CD8-positive, alpha-beta memory T cell (primary cell): Measurements from ENCODE around the gene ICAM2. TPM values are rescaled to one million over a fixed set of nuclear protein-coding genes. Genes with fewer than 3 reads are reported as not detected.

Experiments used
- CTCF ChIA-PET: fragments of 350-600 bp; sonication (Branson Sonifier 250); formaldehyde crosslinking; loops from one replicate; lab custom pipeline; 2021; ENCODE audit warnings: antibody characterized with exemption; lab: Charles Lee
- POLR2A ChIA-PET: fragments of 350-600 bp; sonication (Branson Sonifier 250); formaldehyde crosslinking; loops from one replicate; lab custom pipeline; 2021; ENCODE audit warnings: antibody characterized with exemption; lab: Charles Lee
- DNase-seq, 5 donors: peaks; one replicate each; pipeline versions ENCODE4 v3.0.0 to v3.0.0-alpha.2; 2020 to 2022; ENCODE audit warnings: mixed read lengths in 1 of 5
- H3K27ac ChIP-seq: one replicate; pipeline ENCODE4 v1.7.0; 2013; ENCODE audit warnings: low read depth, mild to moderate bottlenecking, low read length, moderate library complexity
- H3K27me3 ChIP-seq: 2 replicates; pipeline ENCODE4 v1.7.0; 2013; ENCODE audit warnings: low read length, mild to moderate bottlenecking; ENCODE audit not compliant: insufficient read depth, poor library complexity, severe bottlenecking
- H3K36me3 ChIP-seq: 2 replicates; pipeline ENCODE4 v1.7.0; 2013; ENCODE audit warnings: mild to moderate bottlenecking, low read length, moderate library complexity; ENCODE audit not compliant: insufficient read depth
- H3K4me1 ChIP-seq: 2 replicates; pipeline ENCODE4 v1.7.0; 2013; ENCODE audit warnings: mild to moderate bottlenecking, low read length, moderate library complexity; ENCODE audit not compliant: insufficient read depth
- H3K4me3 ChIP-seq: 2 replicates; pipeline ENCODE4 v1.7.0; 2013; ENCODE audit warnings: mild to moderate bottlenecking, low read length
- H3K9me3 ChIP-seq: 2 replicates; pipeline ENCODE4 v1.7.0; 2013; ENCODE audit warnings: mild to moderate bottlenecking, low read length
- H3K27ac Mint-ChIP-seq, 8 donors: one replicate each; pipeline ENCODE4 v1.8.0; 2020 to 2021; ENCODE audit warnings: mixed read lengths in 8 of 8, mild to moderate bottlenecking in 6 of 8, inconsistent platforms in 3 of 8, moderate library complexity in 3 of 8
- H3K27me3 Mint-ChIP-seq, 2 donors: one replicate each; pipeline ENCODE4 v1.8.0; 2020 to 2021; ENCODE audit warnings: mixed read lengths in 2 of 2, mild to moderate bottlenecking in 1 of 2, moderate library complexity in 1 of 2
- H3K36me3 Mint-ChIP-seq, 3 donors: one replicate each; pipeline ENCODE4 v1.8.0; 2020 to 2021; ENCODE audit warnings: mixed read lengths in 3 of 3, inconsistent platforms in 1 of 3, mild to moderate bottlenecking in 1 of 3
- H3K4me1 Mint-ChIP-seq, 3 donors: one replicate each; pipeline ENCODE4 v1.8.0; 2020 to 2021; ENCODE audit warnings: mixed read lengths in 3 of 3, inconsistent platforms in 1 of 3, mild to moderate bottlenecking in 1 of 3
- H3K4me3 Mint-ChIP-seq, 7 donors: one replicate each; pipeline ENCODE4 v1.8.0; 2020 to 2021; ENCODE audit warnings: mixed read lengths in 7 of 7, mild to moderate bottlenecking in 6 of 7, moderate library complexity in 4 of 7, inconsistent platforms in 2 of 7
- H3K9me3 Mint-ChIP-seq, 5 donors: one replicate each; pipeline ENCODE4 v1.8.0; 2020 to 2022; ENCODE audit warnings: mixed read lengths in 5 of 5, mild to moderate bottlenecking in 3 of 5, moderate library complexity in 2 of 5, inconsistent platforms in 1 of 5
- polyA plus RNA-seq: library from polyadenylated mRNA; unstranded; fragments of 300-500 nt; fragmentation: Illumina TruSeq; gene quantifications from one replicate; pipeline ENCODE4 v1.2.3, GENCODE V29; 2021
- total RNA-seq, 2 experiments: library from RNA; stranded (reverse); gene quantifications; one replicate each; pipeline ENCODE4 v1.2.3, GENCODE V29; 2021

The ICAM2 gene
- total and polyA plus RNA-seq, 3 experiments from 2014 or later = 77.4 to 301 (median 80.7) TPM

GRCh38 chr17:63999680-64000531 is 20.5 kb downstream of the ICAM2 start:
- peaks cover 0 to 36% (median 5%) of the 10 kb centered on the region in 3 donors for H3K36me3 Mint-ChIP-seq
- POLR2A ChIA-PET = interaction anchor here (3.1 to 7.1 kb wide), 2 partner anchors 20 to 26 kb away, joined by 8 to 67 read pairs; partner anchors contain the start of gene ICAM2
- peaks cover 16% of the 10 kb centered on the region for H3K36me3 ChIP-seq
- peaks cover 25% of the 10 kb centered on the region for H3K4me1 ChIP-seq
- no peaks in the 10 kb centered on the region for H3K27me3 Mint-ChIP-seq
- no peak for DNase-seq
- H3K4me3 Mint-ChIP-seq = peak overlapping the region; percentile 52 to 90 (median 87)
- peaks cover 34 to 45% (median 39%) of the 10 kb centered on the region in 3 donors for H3K4me1 Mint-ChIP-seq
- no peak overlapping the region for H3K27ac ChIP-seq
- H3K27ac Mint-ChIP-seq = peak overlapping the region in 7 of 8 donors; percentile 8 to 96 (median 86)
- no peaks in the 10 kb centered on the region for H3K27me3 ChIP-seq
- H3K4me3 ChIP-seq = no peak overlapping the region
- CTCF ChIA-PET = interaction anchor here (0.9 to 12.2 kb wide), 5 partner anchors 17 to 134 kb away, joined by 3 to 246 read pairs (median 4); partner anchors contain the start of genes ERN1 and ICAM2
- H3K9me3 Mint-ChIP-seq = no peaks in the 10 kb centered on the region
- H3K9me3 ChIP-seq = no peaks in the 10 kb centered on the region

GRCh38 chr17:63998721-63999679 is 21.4 kb downstream of the ICAM2 start:
- POLR2A ChIA-PET = interaction anchor here (0.8 to 7.1 kb wide), 4 partner anchors 18 to 146 kb away, joined by 3 to 67 read pairs (median 6); partner anchors contain the start of gene ICAM2
- Histone ChIP-seq H3K9me3 (no peaks in the 10 kb centered on the region), H3K36me3 (peaks cover 8% of the 10 kb centered on the region), H3K4me3 (peak overlapping the region; percentile 52), H3K27me3 (no peaks in the 10 kb centered on the region), H3K4me1 (peaks cover 27% of the 10 kb centered on the region), H3K27ac (no peak overlapping the region)
- H3K9me3 Mint-ChIP-seq = no peaks in the 10 kb centered on the region
- peaks cover 38 to 50% (median 48%) of the 10 kb centered on the region in 3 donors for H3K4me1 Mint-ChIP-seq
- peak overlapping the region; percentile 8 to 96 (median 82) for H3K27ac Mint-ChIP-seq
- CTCF ChIA-PET = interaction anchor here (0.9 to 12.2 kb wide), 6 partner anchors 18 to 135 kb away, joined by 3 to 246 read pairs (median 4); partner anchors contain the start of genes ERN1 and ICAM2
- H3K4me3 Mint-ChIP-seq = peak overlapping the region; percentile 52 to 93 (median 87)
- peaks cover 0 to 27% (median 5%) of the 10 kb centered on the region in 3 donors for H3K36me3 Mint-ChIP-seq
- no peaks in the 10 kb centered on the region for H3K27me3 Mint-ChIP-seq
- peak in 2 of 5 donors; percentile 23 to 57 for DNase-seq

GRCh38 chr17:63998050-63998720 is 22.2 kb downstream of the ICAM2 start, which contains the start of gene PRR29:
TSS of gene PRR29 (plus strand) at chr17:63998351. CDS start at chr17:63998365, 14 bp downstream.
- Histone ChIP-seq H3K9me3 (no peaks in the 10 kb centered on the region), H3K27me3 (no peaks in the 10 kb centered on the region), H3K27ac (no peak within 1 kb of the TSS), H3K4me1 (peaks cover 35% of the 10 kb centered on the region), H3K4me3 (peak within 1 kb of the TSS; percentile 52), H3K36me3 (peaks cover 1% of the 10 kb centered on the region)
- Mint-ChIP-seq H3K9me3 (no peaks in the 10 kb centered on the region), H3K4me1 (peaks cover 44 to 58% (median 56%) of the 10 kb centered on the region in 3 donors), H3K36me3 (peaks cover 0 to 18% (median 0%) of the 10 kb centered on the region in 3 donors), H3K4me3 (peak within 1 kb of the TSS; percentile 87 to 96 (median 90)), H3K27ac (peak within 1 kb of the TSS; percentile 50 to 96 (median 90)), H3K27me3 (no peaks in the 10 kb centered on the region)
- POLR2A ChIA-PET = interaction anchor here (0.8 to 7.1 kb wide), 4 partner anchors 19 to 147 kb away, joined by 3 to 67 read pairs (median 6); partner anchors contain the start of gene ICAM2
- DNase-seq = peak; percentile 68 to 88 (median 77)
- CTCF ChIA-PET = interaction anchor here (0.9 to 12.2 kb wide), 6 partner anchors 18 to 136 kb away, joined by 3 to 246 read pairs (median 4); partner anchors contain the start of gene ICAM2

- ChIA-PET CTCF (interaction anchor here (0.9 to 12.2 kb wide), 7 partner anchors 8 to 136 kb away, joined by 3 to 246 read pairs (median 3); partner anchors contain the start of gene ICAM2), POLR2A (interaction anchor here (1.5 to 7.1 kb wide), 3 partner anchors 19 to 28 kb away, joined by 4 to 67 read pairs (median 8); partner anchors contain the start of gene ICAM2)
- no peak for DNase-seq
- H3K9me3 Mint-ChIP-seq = no peaks in the 10 kb centered on the region
- H3K27me3 Mint-ChIP-seq = no peaks in the 10 kb centered on the region
- Histone ChIP-seq H3K36me3 (no peaks in the 10 kb centered on the region), H3K4me1 (peaks cover 39% of the 10 kb centered on the region), H3K27me3 (no peaks in the 10 kb centered on the region), H3K9me3 (no peaks in the 10 kb centered on the region), H3K4me3 (peak overlapping the region; percentile 52), H3K27ac (no peak overlapping the region)
- peak overlapping the region; percentile 87 to 96 (median 90) for H3K4me3 Mint-ChIP-seq
- H3K36me3 Mint-ChIP-seq = peaks cover 0 to 13% (median 0%) of the 10 kb centered on the region in 3 donors
- H3K27ac Mint-ChIP-seq = peak overlapping the region in 7 of 8 donors; percentile 70 to 96 (median 87)
- peaks cover 48 to 62% (median 61%) of the 10 kb centered on the region in 3 donors for H3K4me1 Mint-ChIP-seq
Measured at GRCh38 chr17:63997341-63998048, 22.9 kb downstream of the ICAM2 start.

- Mint-ChIP-seq H3K36me3 (peaks cover 0 to 4% (median 0%) of the 10 kb centered on the region in 3 donors), H3K4me1 (peaks cover 55 to 71% (median 70%) of the 10 kb centered on the region in 3 donors), H3K9me3 (no peaks in the 10 kb centered on the region), H3K27ac (peak overlapping the region in 6 of 8 donors; percentile 55 to 96 (median 80)), H3K27me3 (no peaks in the 10 kb centered on the region), H3K4me3 (peak overlapping the region in 6 of 7 donors; percentile 59 to 95 (median 89))
- DNase-seq = no peak
- Histone ChIP-seq H3K27ac (no peak overlapping the region), H3K36me3 (no peaks in the 10 kb centered on the region), H3K27me3 (no peaks in the 10 kb centered on the region), H3K4me1 (peaks cover 40% of the 10 kb centered on the region), H3K9me3 (no peaks in the 10 kb centered on the region), H3K4me3 (no peak overlapping the region)
- ChIA-PET POLR2A (interaction anchor here (7.1 kb wide), 1 partner anchor 24 kb away, joined by 67 read pairs; the partner anchor contains the start of gene ICAM2), CTCF (interaction anchor here (1.0 to 12.2 kb wide), 4 partner anchors 9 to 78 kb away, joined by 3 to 246 read pairs (median 6); partner anchors contain the start of genes GH1 and ICAM2)
Measured at GRCh38 chr17:63996430-63997182, 23.8 kb downstream of the ICAM2 start.

GRCh38 chr17:63995626-63996025 is 24.8 kb downstream of the ICAM2 start:
- no peak for DNase-seq
- Mint-ChIP-seq H3K4me1 (peaks cover 60 to 79% (median 78%) of the 10 kb centered on the region in 3 donors), H3K4me3 (peak overlapping the region in 1 of 7 donors; percentile 41), H3K9me3 (no peaks in the 10 kb centered on the region), H3K27me3 (no peaks in the 10 kb centered on the region), H3K27ac (peak overlapping the region in 7 of 8 donors; percentile 24 to 92 (median 85)), H3K36me3 (peaks cover 0 to 2% (median 0%) of the 10 kb centered on the region in 3 donors)
- no peaks in the 10 kb centered on the region for H3K27me3 ChIP-seq
- H3K36me3 ChIP-seq = no peaks in the 10 kb centered on the region
- H3K4me3 ChIP-seq = no peak overlapping the region
- H3K4me1 ChIP-seq = peaks cover 43% of the 10 kb centered on the region
- H3K9me3 ChIP-seq = no peaks in the 10 kb centered on the region
- H3K27ac ChIP-seq = no peak overlapping the region
- POLR2A ChIA-PET = interaction anchor here (2.7 kb wide), 1 partner anchor 25 kb away, joined by 20 read pairs; the partner anchor contains the start of gene ICAM2
- CTCF ChIA-PET = interaction anchor here (1.4 to 12.2 kb wide), 4 partner anchors 10 to 138 kb away, joined by 4 to 246 read pairs (median 6); partner anchors contain the start of genes GH1 and ICAM2
